Duodenal mucosa (tissue), 2 donors: ENCODE data around the gene TEX50.
A peak's percentile ranks its signal among the peaks of the same experiment; 100 is the strongest.
"Not testable (repeated sequence)": the region's sequence is repeated elsewhere in the genome, so short reads cannot be mapped to it uniquely, and the experiment has no call there.

ENCODE experiments used
- H3K27ac ChIP-seq: one replicate; pipeline ENCODE4 v1.7.0; 2013; ENCODE audit warnings: low read depth, low read length
- H3K27me3 ChIP-seq, 2 donors: one replicate each; pipeline ENCODE4 v1.7.0; 2013; ENCODE audit warnings: low read length in 2 of 2, control low read depth in 1 of 2; ENCODE audit not compliant: insufficient read depth in 2 of 2, control insufficient read depth in 1 of 2
- H3K36me3 ChIP-seq, 2 donors: one replicate each; pipeline ENCODE4 v1.7.0; 2013; ENCODE audit warnings: low read length in 2 of 2, control low read depth in 1 of 2; ENCODE audit not compliant: insufficient read depth in 2 of 2, control insufficient read depth in 1 of 2
- H3K4me1 ChIP-seq, 2 donors: one replicate each; pipeline ENCODE4 v1.7.0; 2013; ENCODE audit warnings: low read length in 2 of 2, control low read depth in 1 of 2; ENCODE audit not compliant: insufficient read depth in 2 of 2, control insufficient read depth in 1 of 2
- H3K4me3 ChIP-seq, 2 donors: one replicate each; pipeline ENCODE4 v1.7.0; 2013; ENCODE audit warnings: low read length in 2 of 2, low read depth in 1 of 2
- H3K9ac ChIP-seq, 2 donors: one replicate each; pipeline ENCODE4 v1.7.0; 2013; ENCODE audit warnings: low read length in 2 of 2, low read depth in 1 of 2
- H3K9me3 ChIP-seq, 2 donors: one replicate each; pipeline ENCODE4 v1.7.0; 2013; ENCODE audit warnings: low read length in 2 of 2, control low read depth in 1 of 2; ENCODE audit not compliant: control insufficient read depth in 1 of 2

TEX50 gene

GRCh38 chr1:173635116-173635515, at the start of gene TEX50:
Gene TEX50 (plus strand): TSS chr1:173635338. CDS start chr1:173635522, 184 bp downstream.
- H3K4me3 ChIP-seq, result no peak within 1 kb of the TSS
- H3K9me3 ChIP-seq, result peaks cover 0 to 3% of the 10 kb centered on the region in 2 donors
- H3K36me3 ChIP-seq, result no peaks in the 10 kb centered on the region
- no peak within 1 kb of the TSS for H3K9ac ChIP-seq
- no peaks in the 10 kb centered on the region for H3K27me3 ChIP-seq
- H3K27ac ChIP-seq, result no peak within 1 kb of the TSS
- H3K4me1 ChIP-seq, result no peaks in the 10 kb centered on the region

- no peaks in the 10 kb centered on the region for H3K27me3 ChIP-seq
- H3K36me3 ChIP-seq, result no peaks in the 10 kb centered on the region
- no peak overlapping the region for H3K4me3 ChIP-seq
- H3K9me3 ChIP-seq, result no peaks in the 10 kb centered on the region
- H3K4me1 ChIP-seq, result no peaks in the 10 kb centered on the region
- H3K27ac ChIP-seq, result no peak overlapping the region
- no peak overlapping the region for H3K9ac ChIP-seq
Measured at GRCh38 chr1:173590557-173590956, 44.6 kb upstream of the TEX50 start.

GRCh38 chr1:173591138-173591537, 44.0 kb upstream of the TEX50 start:
- not testable (repeated sequence) for H3K4me1 ChIP-seq, H3K4me3 ChIP-seq, H3K9me3 ChIP-seq, H3K27me3 ChIP-seq, H3K36me3 ChIP-seq, H3K9ac ChIP-seq, H3K27ac ChIP-seq

GRCh38 chr1:173596097-173596825, 38.9 kb upstream of the TEX50 start:
- Histone ChIP-seq H3K4me1 (no peaks in the 10 kb centered on the region), H3K27ac (no peak overlapping the region), H3K9me3 (no peaks in the 10 kb centered on the region), H3K4me3 (no peak overlapping the region), H3K9ac (no peak overlapping the region), H3K27me3 (peaks cover 0 to 2% of the 10 kb centered on the region in 2 donors), H3K36me3 (no peaks in the 10 kb centered on the region)

- H3K9me3 ChIP-seq, result no peaks in the 10 kb centered on the region
- H3K4me3 ChIP-seq, result no peak overlapping the region
- no peak overlapping the region for H3K27ac ChIP-seq
- no peak overlapping the region for H3K9ac ChIP-seq
- no peaks in the 10 kb centered on the region for H3K4me1 ChIP-seq
- peaks cover 0 to 2% of the 10 kb centered on the region in 2 donors for H3K27me3 ChIP-seq
- H3K36me3 ChIP-seq, result no peaks in the 10 kb centered on the region
Measured at GRCh38 chr1:173601588-173601987, 33.5 kb upstream of the TEX50 start.

- no peak within 1 kb of the TSS for H3K9ac ChIP-seq
- no peaks in the 10 kb centered on the region for H3K36me3 ChIP-seq
- H3K4me3 ChIP-seq, result peak within 1 kb of the TSS in 1 of 2 donors; percentile 9
- no peaks in the 10 kb centered on the region for H3K27me3 ChIP-seq
- no peaks in the 10 kb centered on the region for H3K4me1 ChIP-seq
- H3K27ac ChIP-seq, result no peak within 1 kb of the TSS
- no peaks in the 10 kb centered on the region for H3K9me3 ChIP-seq
Measured at GRCh38 chr1:173603056-173603591, 32.0 kb upstream of the TEX50 start, which contains the start of gene SLC9C2. Gene SLC9C2 (minus strand): TSS chr1:173603072. CDS start chr1:173601776, 1,296 bp downstream.

GRCh38 chr1:173608503-173609216, 26.5 kb upstream of the TEX50 start:
- H3K36me3 ChIP-seq, result no peaks in the 10 kb centered on the region
- no peaks in the 10 kb centered on the region for H3K4me1 ChIP-seq
- no peak overlapping the region for H3K9ac ChIP-seq
- no peak overlapping the region for H3K27ac ChIP-seq
- no peak overlapping the region for H3K4me3 ChIP-seq
- H3K9me3 ChIP-seq, result no peaks in the 10 kb centered on the region
- H3K27me3 ChIP-seq, result no peaks in the 10 kb centered on the region

- H3K9me3 ChIP-seq, H3K36me3 ChIP-seq, H3K9ac ChIP-seq, H3K27me3 ChIP-seq, H3K27ac ChIP-seq, H3K4me1 ChIP-seq, H3K4me3 ChIP-seq: not testable (repeated sequence)
Measured at GRCh38 chr1:173613086-173613485, 22.1 kb upstream of the TEX50 start.

GRCh38 chr1:173616859-173617258, 18.3 kb upstream of the TEX50 start:
- no peak overlapping the region for H3K27ac ChIP-seq
- no peaks in the 10 kb centered on the region for H3K36me3 ChIP-seq

GRCh38 chr1:173627269-173627668, 7.9 kb upstream of the TEX50 start:
- no peak overlapping the region for H3K4me3 ChIP-seq
- no peaks in the 10 kb centered on the region for H3K27me3 ChIP-seq
- no peak overlapping the region for H3K9ac ChIP-seq
- H3K4me1 ChIP-seq, result no peaks in the 10 kb centered on the region
- no peaks in the 10 kb centered on the region for H3K36me3 ChIP-seq
- H3K27ac ChIP-seq, result no peak overlapping the region
- H3K9me3 ChIP-seq, result no peaks in the 10 kb centered on the region

More at GRCh38 chr1:173616859-173617258, 18.3 kb upstream of the TEX50 start:
- H3K27me3 ChIP-seq, result no peaks in the 10 kb centered on the region
- H3K4me1 ChIP-seq, result no peaks in the 10 kb centered on the region
- H3K4me3 ChIP-seq, result no peak overlapping the region
- H3K9me3 ChIP-seq, result peaks cover 0 to 3% of the 10 kb centered on the region in 2 donors
- H3K9ac ChIP-seq, result no peak overlapping the region
